SK-N-SH (cell line): ENCODE results near the gene IGSF9B. TPM values are rescaled to one million over a fixed set of nuclear protein-coding genes. Genes with fewer than 3 reads are reported as not detected.

Experiments
- CTCF ChIA-PET: fragments of 300-600, 350-600 bp; formaldehyde crosslinking; extraction: SDS; loops from one replicate; lab custom pipeline; 2021; lab: Yijun Ruan, JAX
- POLR2A ChIA-PET: fragments of 350-600 bp; sonication (Branson Sonifier 250); formaldehyde crosslinking; extraction: SDS; loops from one replicate; lab custom pipeline; 2020; ENCODE audit warnings: antibody characterized with exemption, inconsistent platforms; lab: Yijun Ruan, JAX
- DNase-seq: peaks from one replicate; pipeline ENCODE4 v3.0.0; 2012
- H2AFZ ChIP-seq: fragments of 200-600 bp; sonication (generic); 2 replicates; pipeline ENCODE4 v1.8.1; 2016; ENCODE audit warnings: antibody characterized with exemption, mild to moderate bottlenecking, low read depth
- H3F3A ChIP-seq: fragments of 200-600 bp; sonication (generic); replicated peaks from 2 replicates; pipeline ENCODE3; 2016; ENCODE audit warnings: antibody characterized with exemption, mild to moderate bottlenecking; ENCODE audit not compliant: insufficient read depth
- H3K27ac ChIP-seq, 2 experiments: fragments of 200-500 bp in 1 of 2; fragments of 200-600 bp in 1 of 2; sonication (Bioruptor generic) in 1 of 2; sonication (generic), shearing (Covaris generic) in 1 of 2; 2 replicates each; pipeline versions ENCODE4 v1.5.1 to v1.6.1; 2014 to 2016; ENCODE audit warnings: low read depth in 2 of 2, inconsistent platforms in 1 of 2, low read length in 1 of 2, mild to moderate bottlenecking in 1 of 2, mixed read lengths in 1 of 2
- H3K27me3 ChIP-seq: fragments of 200-600 bp; sonication (generic), shearing (Covaris generic); 2 replicates; pipeline ENCODE4 v1.6.1; 2016; ENCODE audit warnings: mixed run types; ENCODE audit not compliant: insufficient read depth
- H3K36me3 ChIP-seq, 2 experiments: fragments of 200-500 bp in 1 of 2; fragments of 200-600 bp in 1 of 2; sonication (Bioruptor generic) in 1 of 2; sonication (generic) in 1 of 2; replicated peaks in 1 of 2; 2 replicates each; pipeline versions ENCODE3 to v1.5.1; 2014 to 2016; ENCODE audit warnings: low read length in 1 of 2, mild to moderate bottlenecking in 1 of 2; ENCODE audit not compliant: insufficient read depth in 2 of 2, control insufficient read depth in 1 of 2
- H3K4me1 ChIP-seq, 2 experiments: fragments of 200-500 bp in 1 of 2; fragments of 200-600 bp in 1 of 2; sonication (Bioruptor generic) in 1 of 2; sonication (generic), shearing (Covaris generic) in 1 of 2; 2 replicates each; pipeline versions ENCODE4 v1.5.1 to v1.6.1; 2014 to 2016; ENCODE audit warnings: low read depth in 1 of 2, low read length in 1 of 2, mixed run types in 1 of 2; ENCODE audit not compliant: insufficient read depth in 2 of 2, control insufficient read depth in 1 of 2
- H3K4me2 ChIP-seq: fragments of 200-600 bp; sonication (generic), shearing (Covaris generic); 2 replicates; pipeline ENCODE4 v1.6.1; 2017; ENCODE audit warnings: mixed run types
- H3K4me3 ChIP-seq, 2 experiments: fragments of 200-500 bp in 1 of 2; fragments of 200-600 bp in 1 of 2; sonication (Bioruptor generic) in 1 of 2; sonication (generic), shearing (Covaris generic) in 1 of 2; 2 replicates each; pipeline versions ENCODE4 v1.5.1 to v1.8.1; 2014 to 2016; ENCODE audit warnings: low read depth in 2 of 2, inconsistent platforms in 1 of 2, low read length in 1 of 2, mild to moderate bottlenecking in 1 of 2, mixed read lengths in 1 of 2, moderate library complexity in 1 of 2
- H3K79me2 ChIP-seq: fragments of 200-600 bp; sonication (generic); 2 replicates; pipeline ENCODE4 v1.8.1; 2017; ENCODE audit warnings: mild to moderate bottlenecking; ENCODE audit not compliant: insufficient read depth
- H3K9ac ChIP-seq: fragments of 200-600 bp; sonication (generic); 2 replicates; pipeline ENCODE4 v1.6.1; 2017; ENCODE audit warnings: mixed run types
- H3K9me2 ChIP-seq: fragments of 200-600 bp; sonication (generic); 2 replicates; pipeline ENCODE4 v1.6.1; 2017; ENCODE audit warnings: mixed run types
- H3K9me3 ChIP-seq: fragments of 200-600 bp; sonication (generic); 2 replicates; pipeline ENCODE4 v1.6.1; 2017; ENCODE audit warnings: mixed run types, mild to moderate bottlenecking, moderate library complexity
- H4K20me1 ChIP-seq: fragments of 200-600 bp; sonication (generic); 2 replicates; pipeline ENCODE4 v1.6.1; 2017; ENCODE audit warnings: mild to moderate bottlenecking, mixed run types; ENCODE audit not compliant: insufficient read depth
- CHD2 ChIP-seq: fragments of 150-350 bp; IDR thresholded peaks from 2 replicates; pipeline ENCODE4 v1.6.1; 2018; ENCODE audit warnings: low read length; ENCODE audit not compliant: partially characterized antibody
- ELF1 ChIP-seq: IDR thresholded peaks from 2 replicates; pipeline ENCODE4 v1.4.0; 2012
- FOSL2 ChIP-seq: IDR thresholded peaks from 2 replicates; pipeline ENCODE4 v1.4.0; 2012; ENCODE audit warnings: low read depth, mild to moderate bottlenecking, moderate library complexity, borderline replicate concordance
- GABPA ChIP-seq: IDR thresholded peaks from 2 replicates; pipeline ENCODE4 v1.4.0; 2012; ENCODE audit warnings: low read depth, mild to moderate bottlenecking
- GATA2 ChIP-seq: sonication (generic); formaldehyde crosslinking; IDR thresholded peaks from 2 replicates; pipeline ENCODE4 v1.5.0; 2020; ENCODE audit warnings: mild to moderate bottlenecking, missing genetic modification reagents
- JUND ChIP-seq: IDR thresholded peaks from 2 replicates; pipeline ENCODE4 v1.4.0; 2012
- MEF2A ChIP-seq: IDR thresholded peaks from 2 replicates; pipeline ENCODE4 v1.4.0; 2012; ENCODE audit warnings: low read depth, borderline replicate concordance
- MXI1 ChIP-seq: IDR thresholded peaks from 2 replicates; pipeline ENCODE4 v1.6.1; 2012; ENCODE audit warnings: mild to moderate bottlenecking, low read depth, low read length, improper control_type of control experiment
- POLR2AphosphoS5 ChIP-seq: IDR thresholded peaks from 2 replicates; pipeline ENCODE4 v1.6.1; 2012; ENCODE audit warnings: low read depth, low read length
- RAD21 ChIP-seq: IDR thresholded peaks from 2 replicates; pipeline ENCODE4 v1.6.1; 2012; ENCODE audit warnings: mild to moderate bottlenecking, low read length
- RCOR1 ChIP-seq: fragments of 150-350 bp; IDR thresholded peaks from 2 replicates; pipeline ENCODE4 v1.6.1; 2017; ENCODE audit warnings: antibody characterized with exemption, low read length
- RXRA ChIP-seq: IDR thresholded peaks from 2 replicates; pipeline ENCODE4 v1.4.0; 2012; ENCODE audit warnings: low read depth, mild to moderate bottlenecking, borderline replicate concordance
- TAF1 ChIP-seq: IDR thresholded peaks from 2 replicates; pipeline ENCODE4 v1.6.1; 2012; ENCODE audit warnings: low read depth, mild to moderate bottlenecking, low read length, moderate library complexity, borderline replicate concordance
- TEAD4 ChIP-seq: IDR thresholded peaks from 2 replicates; pipeline ENCODE4 v1.4.0; 2012; ENCODE audit warnings: mild to moderate bottlenecking, borderline replicate concordance; ENCODE audit not compliant: insufficient read depth
- WGBS: methylation state at CpG from one replicate; pipeline ENCODE4 v1.1.6; 2017; ENCODE audit warnings: low lambda C conversion rate; 5-methylcytosine and 5-hydroxymethylcytosine counted together
- polyA plus RNA-seq, 3 experiments: library from polyadenylated mRNA; depleted of rRNA; stranded (reverse); fragments of >200 nt; gene quantifications; 2 replicates each; pipeline ENCODE4 v1.2.3, GENCODE V29; 2012
- TF ChIP-seq, protein P1 (sequence below): IDR thresholded peaks from 2 replicates; pipeline ENCODE4 v1.4.0; 2012; ENCODE audit warnings: low read depth, borderline replicate concordance
- TF ChIP-seq, protein P2 (sequence below): fragments of 150-350 bp; IDR thresholded peaks from 2 replicates; pipeline ENCODE4 v1.6.1; 2016; ENCODE audit warnings: mild to moderate bottlenecking, low read depth, low read length
- TF ChIP-seq, protein P3 (sequence below): fragments of 150-350 bp; IDR thresholded peaks from 2 replicates; pipeline ENCODE4 v1.6.1; 2017; ENCODE audit warnings: antibody characterized with exemption, low read length, low read depth, borderline replicate concordance

IGSF9B gene
- polyA plus RNA-seq, 1 of the 3 experiments (the other 2 are of a cell fraction), result 0.41 TPM

DNA sequence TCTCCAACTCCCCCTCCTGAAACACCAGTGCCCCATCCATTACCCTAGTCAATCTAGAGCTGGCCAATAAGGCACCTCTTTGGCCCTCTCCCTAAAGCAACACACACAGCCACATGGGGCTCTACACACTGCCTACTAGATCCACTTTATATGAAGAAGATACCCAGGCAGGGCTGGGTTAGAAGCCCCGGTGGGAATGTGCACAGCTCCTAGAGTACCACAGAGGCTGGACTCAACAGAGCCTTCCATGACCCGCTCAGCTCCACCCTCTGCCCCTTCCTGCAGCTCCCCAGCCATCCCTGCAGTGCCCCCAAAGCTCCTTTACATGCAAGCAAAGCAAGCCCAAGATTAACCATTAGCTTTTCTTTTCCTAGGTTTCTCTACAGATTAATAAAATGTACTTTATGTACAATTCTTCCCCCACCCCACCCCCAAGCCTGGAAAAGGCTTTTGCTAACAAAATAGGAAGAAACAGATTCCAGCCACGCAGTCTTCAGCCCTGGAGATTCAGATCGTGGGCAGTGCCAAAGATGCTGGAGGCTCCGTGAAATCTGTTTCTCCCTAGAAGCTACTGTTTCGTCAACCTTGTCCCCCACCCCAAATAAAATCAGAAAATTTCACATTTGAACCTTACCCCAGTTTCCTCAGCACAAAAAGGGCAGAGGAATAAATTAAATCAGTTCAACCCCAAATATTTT, 51.8 kb downstream of the IGSF9B start:
- POLR2A ChIA-PET, result interaction anchor here (0.7 kb wide), 1 partner anchor 9 kb away, joined by 3 read pairs; no protein-coding TSS in a partner anchor
- Histone ChIP-seq H3K4me2 (no peak overlapping the region), H3K4me1 (no peaks in the 10 kb centered on the region), H3K9ac (no peak overlapping the region), H3K27me3 (no peaks in the 10 kb centered on the region), H3K4me3 (no peak overlapping the region), H3K36me3 (no peaks in the 10 kb centered on the region), H3K79me2 (no peaks in the 10 kb centered on the region), H3K9me2 (no peaks in the 10 kb centered on the region), H3K27ac (no peak overlapping the region)
- CTCF ChIA-PET, result interaction anchor here (1.0 to 1.4 kb wide), 3 partner anchors 11 to 235 kb away, joined by 3 read pairs; no protein-coding TSS in a partner anchor
- TF ChIP-seq CHD2 (no peak), TAF1 (no peak), RXRA (no peak)
- TF ChIP-seq, protein P1, sequence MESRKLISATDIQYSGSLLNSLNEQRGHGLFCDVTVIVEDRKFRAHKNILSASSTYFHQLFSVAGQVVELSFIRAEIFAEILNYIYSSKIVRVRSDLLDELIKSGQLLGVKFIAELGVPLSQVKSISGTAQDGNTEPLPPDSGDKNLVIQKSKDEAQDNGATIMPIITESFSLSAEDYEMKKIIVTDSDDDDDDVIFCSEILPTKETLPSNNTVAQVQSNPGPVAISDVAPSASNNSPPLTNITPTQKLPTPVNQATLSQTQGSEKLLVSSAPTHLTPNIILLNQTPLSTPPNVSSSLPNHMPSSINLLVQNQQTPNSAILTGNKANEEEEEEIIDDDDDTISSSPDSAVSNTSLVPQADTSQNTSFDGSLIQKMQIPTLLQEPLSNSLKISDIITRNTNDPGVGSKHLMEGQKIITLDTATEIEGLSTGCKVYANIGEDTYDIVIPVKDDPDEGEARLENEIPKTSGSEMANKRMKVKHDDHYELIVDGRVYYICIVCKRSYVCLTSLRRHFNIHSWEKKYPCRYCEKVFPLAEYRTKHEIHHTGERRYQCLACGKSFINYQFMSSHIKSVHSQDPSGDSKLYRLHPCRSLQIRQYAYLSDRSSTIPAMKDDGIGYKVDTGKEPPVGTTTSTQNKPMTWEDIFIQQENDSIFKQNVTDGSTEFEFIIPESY, result no peak
- TF ChIP-seq, all 33 proteins: peak for 0
- 43% methylated on average over 4 of the region's 6 CpGs for whole genome bisulfite sequencing
- H2AFZ ChIP-seq, result no peak overlapping the region
- H3F3A ChIP-seq, result no peaks in the 10 kb centered on the region
- DNase-seq, result no peak
- no peaks in the 10 kb centered on the region for H4K20me1 ChIP-seq
- H3K9me3 ChIP-seq, result no peaks in the 10 kb centered on the region

DNA sequence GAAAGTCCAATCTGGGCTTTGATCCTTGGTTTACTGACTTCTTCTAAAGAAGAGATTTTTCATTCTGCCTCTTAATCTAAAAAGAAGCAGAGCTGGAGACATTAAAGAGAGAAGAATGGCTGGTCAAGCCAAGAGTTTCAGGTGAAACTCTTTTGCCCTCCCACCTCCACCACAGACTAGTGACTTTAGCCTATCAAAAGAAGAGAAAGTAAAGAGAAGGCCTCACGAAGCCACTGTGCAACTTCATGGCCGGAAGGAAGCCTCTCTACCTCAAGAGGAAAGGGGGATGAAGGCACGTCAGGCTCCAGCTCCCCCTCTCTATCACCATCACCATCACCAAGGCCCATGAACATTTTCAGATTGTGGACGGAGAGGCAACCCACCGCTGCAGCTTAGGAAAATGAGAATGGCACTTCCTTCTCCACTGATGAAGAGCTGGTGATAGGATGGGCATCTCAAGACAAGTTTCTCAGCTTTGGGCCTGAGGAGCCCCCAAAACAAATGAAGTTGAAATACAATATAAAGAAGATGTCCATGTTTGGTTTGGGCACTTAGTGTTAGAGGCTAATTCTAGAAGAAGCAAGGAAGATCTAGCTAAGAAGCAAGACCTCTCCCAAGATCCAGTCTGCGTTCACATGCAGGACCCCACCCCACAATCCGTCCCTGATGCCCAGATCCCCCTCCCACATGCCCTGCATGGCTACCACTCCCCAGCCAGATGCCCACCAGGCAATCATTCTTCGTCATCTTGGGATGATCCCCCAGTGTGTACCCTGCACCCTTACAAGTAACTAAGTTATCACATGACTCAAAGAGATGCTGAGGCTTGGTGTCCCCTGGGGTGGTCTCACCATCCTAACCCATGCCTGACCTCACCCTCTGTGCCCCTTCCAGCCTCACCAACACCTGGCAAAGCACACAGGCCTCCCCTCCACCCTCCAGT, 52.6 kb downstream of the IGSF9B start:
- Histone ChIP-seq H3K36me3 (no peaks in the 10 kb centered on the region), H3K27me3 (no peaks in the 10 kb centered on the region), H3K9me3 (no peaks in the 10 kb centered on the region), H3K4me1 (no peaks in the 10 kb centered on the region), H3K79me2 (no peaks in the 10 kb centered on the region), H3K9me2 (no peaks in the 10 kb centered on the region), H3F3A (no peaks in the 10 kb centered on the region), H3K4me3 (no peak overlapping the region), H3K9ac (no peak overlapping the region), H3K27ac (no peak overlapping the region), H4K20me1 (no peaks in the 10 kb centered on the region), H2AFZ (no peak overlapping the region), H3K4me2 (no peak overlapping the region)
- ChIA-PET CTCF (interaction anchor here (1.0 to 1.4 kb wide), 3 partner anchors 12 to 236 kb away, joined by 3 read pairs; no protein-coding TSS in a partner anchor), POLR2A (interaction anchor here (0.7 kb wide), 1 partner anchor 10 kb away, joined by 3 read pairs; no protein-coding TSS in a partner anchor)
- WGBS, result 50% methylated on average over 8 of the region's 8 CpGs
- no peak for DNase-seq
- TF ChIP-seq JUND (no peak), MEF2A (no peak), ELF1 (no peak), GABPA (no peak), RAD21 (no peak), POLR2AphosphoS5 (no peak), RCOR1 (no peak), GATA2 (CRISPR knock-in tag) (no peak), MXI1 (no peak), FOSL2 (no peak), TEAD4 (no peak), CHD2 (no peak)
- TF ChIP-seq, protein P1, result no peak
- TF ChIP-seq, protein P2, sequence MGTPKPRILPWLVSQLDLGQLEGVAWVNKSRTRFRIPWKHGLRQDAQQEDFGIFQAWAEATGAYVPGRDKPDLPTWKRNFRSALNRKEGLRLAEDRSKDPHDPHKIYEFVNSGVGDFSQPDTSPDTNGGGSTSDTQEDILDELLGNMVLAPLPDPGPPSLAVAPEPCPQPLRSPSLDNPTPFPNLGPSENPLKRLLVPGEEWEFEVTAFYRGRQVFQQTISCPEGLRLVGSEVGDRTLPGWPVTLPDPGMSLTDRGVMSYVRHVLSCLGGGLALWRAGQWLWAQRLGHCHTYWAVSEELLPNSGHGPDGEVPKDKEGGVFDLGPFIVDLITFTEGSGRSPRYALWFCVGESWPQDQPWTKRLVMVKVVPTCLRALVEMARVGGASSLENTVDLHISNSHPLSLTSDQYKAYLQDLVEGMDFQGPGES, result no peak
- TF ChIP-seq, protein P3, sequence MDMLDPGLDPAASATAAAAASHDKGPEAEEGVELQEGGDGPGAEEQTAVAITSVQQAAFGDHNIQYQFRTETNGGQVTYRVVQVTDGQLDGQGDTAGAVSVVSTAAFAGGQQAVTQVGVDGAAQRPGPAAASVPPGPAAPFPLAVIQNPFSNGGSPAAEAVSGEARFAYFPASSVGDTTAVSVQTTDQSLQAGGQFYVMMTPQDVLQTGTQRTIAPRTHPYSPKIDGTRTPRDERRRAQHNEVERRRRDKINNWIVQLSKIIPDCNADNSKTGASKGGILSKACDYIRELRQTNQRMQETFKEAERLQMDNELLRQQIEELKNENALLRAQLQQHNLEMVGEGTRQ, result no peak
